GM12878 (cell line): ENCODE data around the gene SH2D3A. TPM values are rescaled to one million over a fixed set of nuclear protein-coding genes. Genes with fewer than 3 reads are reported as not detected.

Source experiments
- ATAC-seq: fragments of 200-7000 bp; cut with Tn5 transposase; 3 replicates; pipeline ENCODE4 v1.9.1; 2020; ENCODE audit warnings: mild to moderate bottlenecking, moderate library complexity
- BruUV-seq: library from RNA; stranded (reverse); fragments of 400-500 nt; replicated peaks from 2 replicates; lab custom pipeline; 2021; lab: Mats Ljungman, UMichigan
- CTCF ChIA-PET: fragments of 300-600 bp; sonication (Branson Sonifier 250); formaldehyde crosslinking; extraction: SDS; loops from one replicate; lab custom pipeline; 2021; ENCODE audit warnings: inconsistent platforms; lab: Yijun Ruan, JAX
- POLR2A ChIA-PET: fragments of 350-600 bp; formaldehyde crosslinking; extraction: SDS; loops from one replicate; lab custom pipeline; 2021; ENCODE audit warnings: inconsistent platforms; lab: Charles Lee
- RAD21 ChIA-PET: fragments of 300-600 bp; sonication (Branson Sonifier 250); formaldehyde crosslinking; loops from one replicate; lab custom pipeline; 2023; ENCODE audit warnings: antibody characterized with exemption; ENCODE audit not compliant: unreplicated experiment; lab: Charles Lee
- SMC1A ChIA-PET: fragments of 300-600 bp; sonication (Branson Sonifier 250); formaldehyde crosslinking; loops from one replicate; lab custom pipeline; 2023; ENCODE audit not compliant: unreplicated experiment, uncharacterized antibody; lab: Charles Lee
- DNase-seq: peaks from one replicate; pipeline ENCODE4 v3.0.0-alpha.2; 2011; ENCODE audit warnings: low read depth, low spot score
- FAIRE-seq: peaks from 3 replicates; lab custom pipeline; 2011; peaks lifted over from hg19 to GRCh38; lab: Jason Lieb, UNC
- H2AFZ ChIP-seq: 2 replicates; pipeline ENCODE4 v1.6.0; 2011; ENCODE audit warnings: low read depth, low read length, control low read depth; ENCODE audit not compliant: control insufficient read depth
- H3K27ac ChIP-seq: 2 replicates; pipeline ENCODE4 v1.5.1; 2011; ENCODE audit warnings: control low read depth; ENCODE audit not compliant: control insufficient read depth, insufficient read depth
- H3K27me3 ChIP-seq, 2 experiments: replicated peaks in 1 of 2; 2 replicates each; pipeline versions ENCODE4 v1.6.0 to v1.6.1; 2011; ENCODE audit warnings: low read length in 1 of 2; ENCODE audit not compliant: control insufficient read depth in 2 of 2, insufficient read depth in 2 of 2
- H3K36me3 ChIP-seq, 2 experiments: 2 replicates each; pipeline ENCODE4 v1.5.1; 2011; ENCODE audit warnings: low read length in 1 of 2; ENCODE audit not compliant: control insufficient read depth in 2 of 2, insufficient read depth in 2 of 2
- H3K4me1 ChIP-seq: 2 replicates; pipeline ENCODE4 v1.6.1; 2011; ENCODE audit warnings: mild to moderate bottlenecking, low read length, moderate library complexity, mixed read lengths; ENCODE audit not compliant: control insufficient read depth, insufficient read depth
- H3K4me2 ChIP-seq: 2 replicates; pipeline ENCODE4 v1.6.0; 2011; ENCODE audit warnings: control low read depth; ENCODE audit not compliant: control insufficient read depth, insufficient read depth
- H3K4me3 ChIP-seq: fragments of 200-600 bp; sonication (generic); 2 replicates; pipeline ENCODE4 v1.5.1; 2016
- H3K79me2 ChIP-seq: 2 replicates; pipeline ENCODE4 v1.6.0; 2011; ENCODE audit warnings: low read length; ENCODE audit not compliant: control insufficient read depth, insufficient read depth
- H3K9ac ChIP-seq: 2 replicates; pipeline ENCODE4 v1.8.0; 2011; ENCODE audit warnings: low read length, control low read depth, mixed read lengths; ENCODE audit not compliant: control insufficient read depth, insufficient read depth
- H3K9me3 ChIP-seq: replicated peaks from 3 replicates; pipeline ENCODE4 v1.5.1; 2011; ENCODE audit warnings: mild to moderate bottlenecking, low read length; ENCODE audit not compliant: control insufficient read depth, insufficient read depth
- H4K20me1 ChIP-seq: 2 replicates; pipeline ENCODE4 v1.6.0; 2011; ENCODE audit not compliant: control insufficient read depth, insufficient read depth
- CBX3 ChIP-seq: fragments of 200-600 bp; sonication (generic); IDR thresholded peaks from 2 replicates; pipeline ENCODE4 v1.6.1; 2016; ENCODE audit warnings: low read depth, borderline replicate concordance
- POLR2A ChIP-seq: IDR thresholded peaks from 2 replicates; pipeline ENCODE4 v1.6.1; 2011; ENCODE audit warnings: low read depth, mild to moderate bottlenecking, low read length
- ZZZ3 ChIP-seq: IDR thresholded peaks from 2 replicates; pipeline ENCODE4 v1.6.1; 2011; ENCODE audit warnings: low read depth; ENCODE audit not compliant: control insufficient read depth, insufficient read length
- WGBS: methylation state at CpG from one replicate; pipeline ENCODE4 v1.1.6; 2016; ENCODE audit warnings: low lambda C conversion rate; ENCODE audit not compliant: insufficient replicate concordance, insufficient coverage; ENCODE audit errors: missing lambda C conversion rate; 5-methylcytosine and 5-hydroxymethylcytosine counted together
- in situ Hi-C: fragments of 300-500 bp; cut with MboI; formaldehyde crosslinking; loops from 9 replicates; pipeline ENCODE4 v1.14.3; 2018; ENCODE audit warnings: mixed read lengths
- intact Hi-C: fragments of 100-400 bp; cut with micrococcal nuclease; formaldehyde crosslinking; loops from one replicate; pipeline ENCODE4 v1.14.2; 2022; ENCODE audit not compliant: unreplicated experiment
- polyA plus RNA-seq, 11 experiments: library from polyadenylated mRNA; depleted of rRNA in 4 of 11; unstranded in 6 of 11; stranded (reverse) in 5 of 11; fragments of >200 nt; fragmentation: Nextera tagmentation in 4 of 11; fragmentation: Illumina TruSeq in 1 of 11; extraction: Ambion mirVana in 4 of 11; extraction: Trizol in 1 of 11; gene quantifications; 1 replicate in 1 of 11; 2 replicates in 10 of 11; pipeline versions ENCODE4 v1.2.1 to v1.2.3, GENCODE V29; 2011 to 2016; ENCODE audit warnings: inconsistent platforms in 2 of 11, missing spikeins in 2 of 11, low read depth in 1 of 11
- total RNA-seq, 4 experiments: library from RNA; depleted of rRNA in 3 of 4; stranded (reverse); fragments of >200 nt in 3 of 4; fragmentation: Illumina TruSeq in 1 of 4; extraction: Trizol in 1 of 4; gene quantifications; 2 replicates each; pipeline versions ENCODE4 v1.2.1 to v1.2.3, GENCODE V29; 2013 to 2021
- TF ChIP-seq, protein P1 (sequence below): fragments of 450-650 bp; formaldehyde crosslinking; IDR thresholded peaks from 2 replicates; pipeline ENCODE4 v1.4.0; 2020; ENCODE audit warnings: mild to moderate bottlenecking, moderate library complexity

The SH2D3A gene
- total and polyA plus RNA-seq, 10 of the 15 experiments (the other 5 are each of a cell fraction or from before 2014, with no cell fraction given): 0.77 to 24.4 (median 9.5) TPM

DNA sequence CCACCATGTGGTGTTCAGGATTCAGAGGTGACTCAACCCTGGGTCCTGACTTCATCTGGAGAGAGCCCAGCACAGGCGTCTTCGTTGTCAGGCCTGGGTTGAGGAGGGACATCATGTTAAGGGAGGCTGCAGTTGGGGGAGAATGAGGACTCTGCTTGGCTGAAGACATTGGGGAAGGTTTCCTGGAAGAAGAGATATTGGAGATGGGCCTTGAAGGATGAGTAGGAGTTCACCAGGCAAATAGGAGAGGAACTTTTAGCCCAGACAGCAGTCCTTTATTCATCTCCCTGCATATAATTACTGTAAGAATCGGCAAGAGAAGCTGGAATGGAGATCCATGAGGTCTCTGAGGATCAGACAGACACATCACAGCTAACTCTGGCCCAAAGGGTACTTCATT, 44.1 kb upstream of the SH2D3A start (continued):
- TF ChIP-seq, protein P1, sequence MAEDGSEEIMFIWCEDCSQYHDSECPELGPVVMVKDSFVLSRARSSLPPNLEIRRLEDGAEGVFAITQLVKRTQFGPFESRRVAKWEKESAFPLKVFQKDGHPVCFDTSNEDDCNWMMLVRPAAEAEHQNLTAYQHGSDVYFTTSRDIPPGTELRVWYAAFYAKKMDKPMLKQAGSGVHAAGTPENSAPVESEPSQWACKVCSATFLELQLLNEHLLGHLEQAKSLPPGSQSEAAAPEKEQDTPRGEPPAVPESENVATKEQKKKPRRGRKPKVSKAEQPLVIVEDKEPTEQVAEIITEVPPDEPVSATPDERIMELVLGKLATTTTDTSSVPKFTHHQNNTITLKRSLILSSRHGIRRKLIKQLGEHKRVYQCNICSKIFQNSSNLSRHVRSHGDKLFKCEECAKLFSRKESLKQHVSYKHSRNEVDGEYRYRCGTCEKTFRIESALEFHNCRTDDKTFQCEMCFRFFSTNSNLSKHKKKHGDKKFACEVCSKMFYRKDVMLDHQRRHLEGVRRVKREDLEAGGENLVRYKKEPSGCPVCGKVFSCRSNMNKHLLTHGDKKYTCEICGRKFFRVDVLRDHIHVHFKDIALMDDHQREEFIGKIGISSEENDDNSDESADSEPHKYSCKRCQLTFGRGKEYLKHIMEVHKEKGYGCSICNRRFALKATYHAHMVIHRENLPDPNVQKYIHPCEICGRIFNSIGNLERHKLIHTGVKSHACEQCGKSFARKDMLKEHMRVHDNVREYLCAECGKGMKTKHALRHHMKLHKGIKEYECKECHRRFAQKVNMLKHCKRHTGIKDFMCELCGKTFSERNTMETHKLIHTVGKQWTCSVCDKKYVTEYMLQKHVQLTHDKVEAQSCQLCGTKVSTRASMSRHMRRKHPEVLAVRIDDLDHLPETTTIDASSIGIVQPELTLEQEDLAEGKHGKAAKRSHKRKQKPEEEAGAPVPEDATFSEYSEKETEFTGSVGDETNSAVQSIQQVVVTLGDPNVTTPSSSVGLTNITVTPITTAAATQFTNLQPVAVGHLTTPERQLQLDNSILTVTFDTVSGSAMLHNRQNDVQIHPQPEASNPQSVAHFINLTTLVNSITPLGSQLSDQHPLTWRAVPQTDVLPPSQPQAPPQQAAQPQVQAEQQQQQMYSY (CRISPR knock-in tag): no peak
- no peak for TF ChIP-seq ZZZ3
- TF ChIP-seq CBX3: no peak

DNA sequence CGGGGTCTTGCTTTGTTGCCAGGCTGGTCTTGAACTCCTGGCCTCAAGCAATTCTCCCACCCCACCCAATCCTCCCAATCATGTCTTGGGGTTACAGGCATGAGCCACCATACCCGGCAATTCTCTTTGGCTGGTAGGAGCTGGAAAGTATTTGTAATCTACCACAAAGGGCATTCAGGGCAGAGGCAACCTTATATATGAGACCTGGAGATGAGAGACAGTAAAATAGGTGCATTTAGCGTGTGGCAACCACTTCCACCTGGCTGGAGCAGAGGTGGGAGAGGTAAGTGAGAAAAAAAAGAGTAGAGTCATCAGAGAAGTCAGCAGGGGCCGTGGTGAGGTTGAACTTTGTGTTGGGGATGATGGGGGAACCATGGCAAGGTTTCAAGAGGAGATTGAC, 42.0 kb upstream of the SH2D3A start:
- no peak overlapping the region for H3K27ac ChIP-seq
- no peak overlapping the region for H2AFZ ChIP-seq
- no peaks in the 10 kb centered on the region for H4K20me1 ChIP-seq
- ChIA-PET CTCF (interaction anchor here (1.3 to 1.5 kb wide), 2 partner anchors 10 to 37 kb away, joined by 4 to 6 read pairs; partner anchors contain the start of gene VAV1), RAD21 (interaction anchor here (1.2 kb wide), 1 partner anchor 8 kb away, joined by 3 read pairs; no protein-coding TSS in a partner anchor), POLR2A (interaction anchor here (0.6 to 1.1 kb wide), 2 partner anchors 18 to 42 kb away, joined by 3 to 7 read pairs; no protein-coding TSS in a partner anchor), SMC1A (interaction anchor here (0.6 kb wide), 1 partner anchor 40 kb away, joined by 3 read pairs; no protein-coding TSS in a partner anchor)
- 96% methylated on average over 4 of the region's 4 CpGs for WGBS
- H3K9ac ChIP-seq: no peak overlapping the region
- FAIRE-seq: no peak
- no peak overlapping the region for H3K4me3 ChIP-seq
- ATAC-seq: no peak
- peaks cover 35% of the 10 kb centered on the region for H3K79me2 ChIP-seq
- DNase-seq: no peak
- BruUV-seq: no TSS peak
- H3K9me3 ChIP-seq: peaks cover 4% of the 10 kb centered on the region
- intact Hi-C loops (no loop called here), in situ Hi-C loops (no loop called here)
- no peak for TF ChIP-seq POLR2A
- no peaks in the 10 kb centered on the region for H3K27me3 ChIP-seq
- no peaks in the 10 kb centered on the region for H3K4me1 ChIP-seq
- no peak overlapping the region for H3K4me2 ChIP-seq
- peaks cover 5 to 6% of the 10 kb centered on the region in 2 experiments; a peak in 3 of 4 replicates for H3K36me3 ChIP-seq
